ENCODE results near the gene SLC6A3. TPM values are rescaled to one million over a fixed set of nuclear protein-coding genes. Genes with fewer than 3 reads are reported as not detected.

The SLC6A3 gene
- 0.26 TPM for polyA plus RNA-seq (2013, experiment 1 of 4)
- 0.21 TPM for polyA plus RNA-seq (2013, experiment 2 of 4)
- polyA plus RNA-seq (2013, experiment 3 of 4), result 0.21 TPM
- 0.20 TPM for polyA plus RNA-seq (2013, experiment 4 of 4)

GRCh38 chr5:1445313-1445688 lies at the start of gene SLC6A3:
Gene SLC6A3 (minus strand): TSS chr5:1445440. CDS start chr5:1443197, 2,243 bp downstream.
- Histone ChIP-seq H3K4me3 (ENCODE audit: insufficient read depth, low read depth, low read length) (peak within 1 kb of the TSS; percentile 20), H3K4me1 (ENCODE audit: control insufficient read depth, insufficient read depth, low read length) (no peaks in the 10 kb centered on the region), H3K27me3 (ENCODE audit: control insufficient read depth, insufficient read depth, low read length, poor library complexity, severe bottlenecking) (peaks cover 89% of the 10 kb centered on the region), H3K27ac (ENCODE audit: insufficient read depth, low read depth, low read length, poor library complexity, severe bottlenecking) (no peak within 1 kb of the TSS), H3K36me3 (ENCODE audit: control insufficient read depth, insufficient read depth, low read length) (no peaks in the 10 kb centered on the region), H3K9me3 (ENCODE audit: control insufficient read depth, low read length) (no peaks in the 10 kb centered on the region)
- 1% methylated on average over 52 of the region's 52 CpGs for WGBS, 2 experiments

DNA sequence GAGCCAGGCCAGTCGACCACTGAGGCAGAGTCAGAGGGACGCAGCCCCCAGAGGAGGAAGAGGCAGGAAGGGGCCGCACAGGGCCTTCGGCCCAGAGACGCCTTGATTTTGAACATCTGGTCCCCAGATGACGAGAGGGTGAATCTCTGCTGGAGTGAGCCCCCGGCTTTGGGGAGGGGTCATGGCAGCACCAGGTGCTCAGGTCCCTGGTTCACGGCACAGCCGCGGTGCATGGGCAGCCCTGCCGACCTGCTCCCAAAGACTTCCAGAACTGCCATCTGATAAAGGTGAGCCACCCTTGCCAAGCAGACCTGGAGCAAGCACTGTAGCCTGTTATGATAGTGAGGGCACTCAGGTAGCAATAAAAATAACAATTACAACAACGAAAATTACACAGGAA lies 48.7 kb upstream of the SLC6A3 start:
- H3K4me3 ChIP-seq (ENCODE audit: insufficient read depth, low read depth, low read length), result no peak overlapping the region
- H3K4me1 ChIP-seq (ENCODE audit: control insufficient read depth, insufficient read depth, low read length), result no peaks in the 10 kb centered on the region
- no peaks in the 10 kb centered on the region for H3K27me3 ChIP-seq (ENCODE audit: control insufficient read depth, insufficient read depth, low read length, poor library complexity, severe bottlenecking)
- H3K27ac ChIP-seq (ENCODE audit: insufficient read depth, low read depth, low read length, poor library complexity, severe bottlenecking), result no peak overlapping the region
- WGBS, 2 experiments, result 91% methylated on average over 12 of the region's 12 CpGs
- peaks cover 14% of the 10 kb centered on the region for H3K36me3 ChIP-seq (ENCODE audit: control insufficient read depth, insufficient read depth, low read length)
- H3K9me3 ChIP-seq (ENCODE audit: control insufficient read depth, low read length), result no peaks in the 10 kb centered on the region

- Histone ChIP-seq H3K9me3 (ENCODE audit: control insufficient read depth, low read length) (no peaks in the 10 kb centered on the region), H3K36me3 (ENCODE audit: control insufficient read depth, insufficient read depth, low read length) (peaks cover 14% of the 10 kb centered on the region), H3K27me3 (ENCODE audit: control insufficient read depth, insufficient read depth, low read length, poor library complexity, severe bottlenecking) (no peaks in the 10 kb centered on the region), H3K4me1 (ENCODE audit: control insufficient read depth, insufficient read depth, low read length) (no peaks in the 10 kb centered on the region), H3K4me3 (ENCODE audit: insufficient read depth, low read depth, low read length) (no peak overlapping the region), H3K27ac (ENCODE audit: insufficient read depth, low read depth, low read length, poor library complexity, severe bottlenecking) (no peak overlapping the region)
- 93 to 96% methylated on average over 16 of the region's 16 CpGs for WGBS, 2 experiments
Measured at GRCh38 chr5:1493413-1493812, 48.2 kb upstream of the SLC6A3 start.

- no peaks in the 10 kb centered on the region for H3K27me3 ChIP-seq (ENCODE audit: control insufficient read depth, insufficient read depth, low read length, poor library complexity, severe bottlenecking)
- H3K27ac ChIP-seq (ENCODE audit: insufficient read depth, low read depth, low read length, poor library complexity, severe bottlenecking), result no peak overlapping the region
- H3K4me1 ChIP-seq (ENCODE audit: control insufficient read depth, insufficient read depth, low read length), result no peaks in the 10 kb centered on the region
- peaks cover 17% of the 10 kb centered on the region for H3K36me3 ChIP-seq (ENCODE audit: control insufficient read depth, insufficient read depth, low read length)
- no peak overlapping the region for H3K4me3 ChIP-seq (ENCODE audit: insufficient read depth, low read depth, low read length)
- WGBS, 2 experiments, result 90 to 91% methylated on average over 12 of the region's 12 CpGs
- no peaks in the 10 kb centered on the region for H3K9me3 ChIP-seq (ENCODE audit: control insufficient read depth, low read length)
Measured at GRCh38 chr5:1492757-1493156, 47.5 kb upstream of the SLC6A3 start.

GRCh38 chr5:1490376-1490775 lies 45.1 kb upstream of the SLC6A3 start:
- 96% methylated on average over 12 of the region's 12 CpGs for WGBS, 2 experiments
- no peak overlapping the region for H3K27ac ChIP-seq (ENCODE audit: insufficient read depth, low read depth, low read length, poor library complexity, severe bottlenecking)
- H3K36me3 ChIP-seq (ENCODE audit: control insufficient read depth, insufficient read depth, low read length), result peaks cover 28% of the 10 kb centered on the region
- H3K27me3 ChIP-seq (ENCODE audit: control insufficient read depth, insufficient read depth, low read length, poor library complexity, severe bottlenecking), result no peaks in the 10 kb centered on the region
- H3K4me1 ChIP-seq (ENCODE audit: control insufficient read depth, insufficient read depth, low read length), result no peaks in the 10 kb centered on the region
- H3K9me3 ChIP-seq (ENCODE audit: control insufficient read depth, low read length), result no peaks in the 10 kb centered on the region
- H3K4me3 ChIP-seq (ENCODE audit: insufficient read depth, low read depth, low read length), result no peak overlapping the region

- Histone ChIP-seq H3K9me3 (ENCODE audit: control insufficient read depth, low read length) (no peaks in the 10 kb centered on the region), H3K4me3 (ENCODE audit: insufficient read depth, low read depth, low read length) (no peak overlapping the region), H3K4me1 (ENCODE audit: control insufficient read depth, insufficient read depth, low read length) (no peaks in the 10 kb centered on the region), H3K27me3 (ENCODE audit: control insufficient read depth, insufficient read depth, low read length, poor library complexity, severe bottlenecking) (no peaks in the 10 kb centered on the region), H3K36me3 (ENCODE audit: control insufficient read depth, insufficient read depth, low read length) (peaks cover 28% of the 10 kb centered on the region), H3K27ac (ENCODE audit: insufficient read depth, low read depth, low read length, poor library complexity, severe bottlenecking) (no peak overlapping the region)
- WGBS, 2 experiments, result 93 to 95% methylated on average over 18 of the region's 18 CpGs
Measured at GRCh38 chr5:1489754-1490153, 44.5 kb upstream of the SLC6A3 start.

DNA sequence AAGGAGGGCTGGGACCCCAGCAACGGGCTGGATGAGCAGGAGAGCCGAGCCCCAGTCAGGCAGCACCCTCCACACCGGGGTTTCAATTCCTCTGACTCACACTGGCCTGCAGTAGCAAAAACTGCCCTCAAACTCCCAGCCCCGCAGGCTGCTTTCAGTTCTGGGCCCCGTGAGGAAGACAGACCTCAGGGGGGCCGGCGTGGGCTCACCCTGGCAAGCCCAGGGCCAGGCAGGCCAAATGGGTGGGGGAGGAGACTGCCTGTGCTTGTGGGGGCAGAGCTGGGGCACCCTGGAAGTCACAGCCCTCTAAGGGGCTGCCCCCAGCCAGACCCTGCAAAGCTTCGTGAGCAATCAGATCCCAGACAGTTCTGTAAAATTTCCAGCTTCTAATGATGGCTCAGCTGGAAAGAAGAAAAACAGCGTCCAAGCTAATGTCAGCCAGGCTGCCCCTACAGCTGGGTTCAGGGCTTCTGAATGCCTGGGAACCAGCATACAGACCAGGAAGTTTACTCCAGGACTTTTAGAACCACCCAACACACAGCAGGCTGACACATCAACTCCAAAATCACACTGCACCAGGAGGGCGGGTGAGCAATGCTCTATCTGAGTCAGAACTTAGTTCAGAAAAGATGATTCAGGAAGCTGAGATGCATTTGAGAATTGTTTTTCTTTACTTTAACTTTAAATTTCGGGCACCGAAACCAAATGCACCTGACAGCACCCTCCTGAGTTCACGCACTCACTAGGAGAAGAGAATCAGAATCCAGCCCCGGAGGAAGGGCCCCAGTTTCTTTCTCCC lies 43.8 kb upstream of the SLC6A3 start:
- no peaks in the 10 kb centered on the region for H3K4me1 ChIP-seq (ENCODE audit: control insufficient read depth, insufficient read depth, low read length)
- H3K36me3 ChIP-seq (ENCODE audit: control insufficient read depth, insufficient read depth, low read length), result peaks cover 23% of the 10 kb centered on the region

DNA sequence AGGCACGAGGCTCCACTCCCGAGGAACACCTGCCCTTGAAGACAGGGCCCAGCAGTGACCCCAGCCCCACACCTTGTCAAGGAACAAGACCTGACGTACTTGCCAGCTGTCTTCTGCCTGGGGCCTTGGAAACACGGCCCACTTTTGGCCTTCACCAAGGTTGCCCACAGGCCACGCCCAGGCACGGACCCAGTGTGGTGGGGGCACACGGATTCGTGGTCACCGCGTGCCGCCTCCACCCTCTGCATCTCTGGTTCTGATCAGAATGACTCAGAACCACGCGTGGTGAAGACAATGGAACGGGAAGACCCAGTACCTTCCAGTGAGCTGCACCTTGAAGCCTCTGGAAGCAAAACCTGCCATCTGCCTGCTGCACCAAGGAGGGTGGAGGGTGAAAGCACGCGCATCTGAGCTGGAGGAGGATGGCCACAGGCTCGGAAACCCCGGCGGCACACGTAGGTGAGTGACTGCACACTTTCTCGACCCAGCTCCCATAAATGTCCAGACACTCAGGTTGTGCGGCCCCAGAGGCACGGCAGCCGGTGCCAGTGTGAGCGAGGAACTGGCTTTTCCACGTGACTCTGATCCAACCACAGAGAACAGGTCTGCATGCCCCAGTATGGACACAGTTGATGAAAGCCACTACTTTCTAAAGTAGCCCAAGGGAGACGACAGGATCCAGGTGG lies 42.0 kb upstream of the SLC6A3 start:
- peaks cover 23% of the 10 kb centered on the region for H3K36me3 ChIP-seq (ENCODE audit: control insufficient read depth, insufficient read depth, low read length)
- no peaks in the 10 kb centered on the region for H3K4me1 ChIP-seq (ENCODE audit: control insufficient read depth, insufficient read depth, low read length)
- H3K4me3 ChIP-seq (ENCODE audit: insufficient read depth, low read depth, low read length), result no peak overlapping the region
- WGBS, 2 experiments, result 95 to 96% methylated on average over 27 of the region's 27 CpGs
- H3K9me3 ChIP-seq (ENCODE audit: control insufficient read depth, low read length), result no peaks in the 10 kb centered on the region
- no peaks in the 10 kb centered on the region for H3K27me3 ChIP-seq (ENCODE audit: control insufficient read depth, insufficient read depth, low read length, poor library complexity, severe bottlenecking)
- no peak overlapping the region for H3K27ac ChIP-seq (ENCODE audit: insufficient read depth, low read depth, low read length, poor library complexity, severe bottlenecking)

More for the DNA sequence above, 43.8 kb upstream of the SLC6A3 start:
- H3K27ac ChIP-seq (ENCODE audit: insufficient read depth, low read depth, low read length, poor library complexity, severe bottlenecking), result no peak overlapping the region
- no peak overlapping the region for H3K4me3 ChIP-seq (ENCODE audit: insufficient read depth, low read depth, low read length)
- H3K9me3 ChIP-seq (ENCODE audit: control insufficient read depth, low read length), result no peaks in the 10 kb centered on the region
- WGBS, 2 experiments, result 94 to 95% methylated on average over 14 of the region's 14 CpGs
- H3K27me3 ChIP-seq (ENCODE audit: control insufficient read depth, insufficient read depth, low read length, poor library complexity, severe bottlenecking), result no peaks in the 10 kb centered on the region

DNA sequence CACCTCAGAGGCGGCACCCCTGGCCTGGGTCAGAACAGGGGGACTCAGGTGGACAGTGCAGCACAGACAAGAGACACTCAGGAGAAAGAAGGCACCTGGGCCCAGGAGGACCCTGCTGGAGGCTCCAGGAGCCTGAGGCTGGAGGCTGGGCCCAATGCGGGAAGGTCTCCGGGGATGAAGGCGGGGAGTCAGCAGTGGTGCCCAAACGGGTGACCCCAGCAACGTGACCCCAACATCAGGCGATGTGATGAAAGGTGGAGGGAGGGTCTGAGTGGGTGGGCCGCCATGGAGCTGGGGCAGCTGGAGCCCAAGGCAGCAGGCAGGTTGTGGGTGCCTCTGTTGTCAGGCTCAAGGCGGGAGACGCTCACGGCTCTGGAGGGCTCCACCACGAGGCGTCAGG lies 41.0 kb upstream of the SLC6A3 start:
- 94 to 95% methylated on average over 13 of the region's 13 CpGs for WGBS, 2 experiments

GRCh38 chr5:1485579-1486118 lies 40.4 kb upstream of the SLC6A3 start:
- H3K27me3 ChIP-seq (ENCODE audit: control insufficient read depth, insufficient read depth, low read length, poor library complexity, severe bottlenecking), result no peaks in the 10 kb centered on the region
- H3K4me3 ChIP-seq (ENCODE audit: insufficient read depth, low read depth, low read length), result no peak overlapping the region
- 90 to 92% methylated on average over 15 of the region's 15 CpGs for WGBS, 2 experiments
- H3K4me1 ChIP-seq (ENCODE audit: control insufficient read depth, insufficient read depth, low read length), result no peaks in the 10 kb centered on the region
- H3K36me3 ChIP-seq (ENCODE audit: control insufficient read depth, insufficient read depth, low read length), result peaks cover 19% of the 10 kb centered on the region
- H3K27ac ChIP-seq (ENCODE audit: insufficient read depth, low read depth, low read length, poor library complexity, severe bottlenecking), result no peak overlapping the region
- no peaks in the 10 kb centered on the region for H3K9me3 ChIP-seq (ENCODE audit: control insufficient read depth, low read length)

More for the DNA sequence above, 41.0 kb upstream of the SLC6A3 start:
- peaks cover 21% of the 10 kb centered on the region for H3K36me3 ChIP-seq (ENCODE audit: control insufficient read depth, insufficient read depth, low read length)
- H3K27me3 ChIP-seq (ENCODE audit: control insufficient read depth, insufficient read depth, low read length, poor library complexity, severe bottlenecking), result no peaks in the 10 kb centered on the region
- no peak overlapping the region for H3K4me3 ChIP-seq (ENCODE audit: insufficient read depth, low read depth, low read length)
- H3K27ac ChIP-seq (ENCODE audit: insufficient read depth, low read depth, low read length, poor library complexity, severe bottlenecking), result no peak overlapping the region
- H3K4me1 ChIP-seq (ENCODE audit: control insufficient read depth, insufficient read depth, low read length), result no peaks in the 10 kb centered on the region
- H3K9me3 ChIP-seq (ENCODE audit: control insufficient read depth, low read length), result no peaks in the 10 kb centered on the region

Data from ectodermal cell (in vitro differentiated cells).